HepG2 (cell line): ENCODE results near the gene LHX3.

Source experiments
- FOXA3 ChIP-seq: IDR thresholded peaks from 2 replicates; pipeline ENCODE4 v1.6.1; 2016; ENCODE audit warnings: missing genetic modification reagents, missing compliant biosample characterization
- HOXA7 ChIP-seq: sonication (generic); formaldehyde crosslinking; IDR thresholded peaks from 2 replicates; pipeline ENCODE4 v1.8.1; 2022; ENCODE audit warnings: mild to moderate bottlenecking, missing genetic modification reagents, moderate library complexity
- KLF9 ChIP-seq: IDR thresholded peaks from 2 replicates; pipeline ENCODE4 v1.6.1; 2016; ENCODE audit warnings: low read depth
- MAX ChIP-seq: IDR thresholded peaks from 2 replicates; pipeline ENCODE4 v1.6.1; 2012; ENCODE audit warnings: inconsistent platforms
- NCOA2 ChIP-seq: sonication (generic); formaldehyde crosslinking; IDR thresholded peaks from 2 replicates; pipeline ENCODE4 v1.8.0; 2022; ENCODE audit warnings: inconsistent platforms
- POLR2A ChIP-seq, 2 experiments: IDR thresholded peaks; 2 replicates each; pipeline ENCODE4 v1.6.1; 2011; ENCODE audit warnings: low read depth in 2 of 2, low read length in 2 of 2, mild to moderate bottlenecking in 1 of 2, moderate library complexity in 1 of 2; ENCODE audit not compliant: insufficient read depth in 1 of 2
- POLR2AphosphoS5 ChIP-seq: IDR thresholded peaks from 2 replicates; pipeline ENCODE4 v1.6.1; 2012; ENCODE audit warnings: low read depth, low read length
- TCF12 ChIP-seq, 2 experiments: fragments of 450-650 bp in 1 of 2; sonication (generic) in 1 of 2; formaldehyde crosslinking in 1 of 2; IDR thresholded peaks; 2 replicates each; pipeline versions ENCODE4 v1.6.1 to v1.8.0; 2017 to 2022; ENCODE audit warnings: antibody characterized with exemption in 1 of 2, mild to moderate bottlenecking in 1 of 2, missing genetic modification reagents in 1 of 2, moderate library complexity in 1 of 2
- TRAFD1 ChIP-seq: sonication (generic); formaldehyde crosslinking; IDR thresholded peaks from 2 replicates; pipeline ENCODE4 v1.5.1; 2020; ENCODE audit warnings: missing genetic modification reagents, mild to moderate bottlenecking, borderline replicate concordance
- ZNF75D ChIP-seq: sonication (generic); formaldehyde crosslinking; IDR thresholded peaks from 2 replicates; pipeline ENCODE4 v1.8.1; 2023; ENCODE audit warnings: missing genetic modification reagents, mild to moderate bottlenecking, borderline replicate concordance

- TF ChIP-seq ZNF75D (no peak), POLR2A (IDR thresholded peaks at IDR 0.05; ENCODE audit: insufficient read depth in 1 of 2, low read depth in 2 of 2, low read length in 2 of 2) (no peak), FOXA3 (CRISPR knock-in tag) (no peak), HOXA7 (CRISPR knock-in tag) (no peak), KLF9 (no peak), TRAFD1 (CRISPR knock-in tag) (no peak), POLR2AphosphoS5 (no peak), MAX (no peak), TCF12 (IDR thresholded peaks at IDR 0.05) (no peak), TCF12 (CRISPR knock-in tag; IDR thresholded peaks at IDR 0.05) (no peak), NCOA2 (CRISPR knock-in tag) (no peak)
Measured at GRCh38 chr9:136200424-136200823, 4.5 kb downstream of the LHX3 start.
